ENCODE results near the gene DTX4. TPM values are rescaled to one million over a fixed set of nuclear protein-coding genes. Genes with fewer than 3 reads are reported as not detected.

Gene DTX4
- total RNA-seq, 1 experiment from 2014 or later = 7.6 TPM

GRCh38 chr11:59216641-59217564 is 45.0 kb downstream of the DTX4 start:
- no peaks in the 10 kb centered on the region for H4K20me1 ChIP-seq (ENCODE audit: insufficient read depth)
- RAD21 ChIA-PET (ENCODE audit: low non-redundant PET in 1 of 2, low total read pairs in 2 of 2, uncharacterized antibody in 2 of 2, unreplicated experiment in 2 of 2) = no interaction called here
- no peak for ATAC-seq

More at GRCh38 chr11:59216641-59217564, 45.0 kb downstream of the DTX4 start:
- TF ChIP-seq YY1 (IDR thresholded peaks at IDR 0.05; ENCODE audit: extremely low read depth, insufficient replicate concordance, low read depth, low read length) = no peak
- TF ChIP-seq EGR1 (IDR thresholded peaks at IDR 0.05; ENCODE audit: low read depth) = no peak
- no peak for TF ChIP-seq ZFX (IDR thresholded peaks at IDR 0.05)
- no peak for TF ChIP-seq POLR2A (IDR thresholded peaks at IDR 0.05; ENCODE audit: borderline replicate concordance, extremely low read depth, insufficient read depth, insufficient read length)
- no peak for TF ChIP-seq CTCF (IDR thresholded peaks at IDR 0.05 in 2 of 3, conservative IDR thresholded peaks at IDR 0.05 in 1 of 3; ENCODE audit: borderline replicate concordance in 1 of 3, insufficient read depth in 1 of 3, low read depth in 2 of 3, low read length in 2 of 3)
- no peak for TF ChIP-seq CEBPB (IDR thresholded peaks at IDR 0.05; ENCODE audit: low read depth)
- TF ChIP-seq EZH2phosphoT487 (IDR thresholded peaks at IDR 0.05; ENCODE audit: borderline replicate concordance) = no peak
- no peak for TF ChIP-seq POLR2AphosphoS5 (IDR thresholded peaks at IDR 0.05; ENCODE audit: low read depth, low read length)
- TF ChIP-seq SP1 (IDR thresholded peaks at IDR 0.05; ENCODE audit: low read depth) = no peak
- TF ChIP-seq ZBTB33 (IDR thresholded peaks at IDR 0.05; ENCODE audit: extremely low read depth, insufficient replicate concordance, low read length) = no peak
- Histone ChIP-seq H3K79me2 (ENCODE audit: insufficient read depth, low read length) (no peaks in the 10 kb centered on the region), H3K9me2 (ENCODE audit: insufficient read depth) (no peaks in the 10 kb centered on the region), H2AFZ (ENCODE audit: low read depth, low read length, poor library complexity, severe bottlenecking) (no peak overlapping the region), H3K27me3 (ENCODE audit: insufficient read depth, low read length) (0 out of 2 replicates have a peak, but pooled peaks cover 4% of the 10 kb centered on the region), H3K4me2 (ENCODE audit: low read length) (no peak overlapping the region), H3K9ac (ENCODE audit: low read length) (no peak overlapping the region), H3K4me3 (replicated peaks in 1 of 2; ENCODE audit: low read depth in 1 of 2, low read length in 2 of 2) (no peak overlapping the region), H3K36me3 (ENCODE audit: control insufficient read depth in 1 of 2, insufficient read depth in 2 of 2, low read length in 2 of 2) (no peaks in the 10 kb centered on the region), H3K27ac (ENCODE audit: low read depth, low read length) (no peak overlapping the region), H3K9me3 (ENCODE audit: control insufficient read depth in 1 of 2, insufficient read depth in 1 of 2, low read depth in 1 of 2, low read length in 2 of 2) (no peaks in the 10 kb centered on the region), H3K4me1 (ENCODE audit: control insufficient read depth in 1 of 2, insufficient read depth in 2 of 2, low read length in 2 of 2) (0 out of 4 replicates have a peak, but pooled peaks cover 0 to 3% of the 10 kb centered on the region in 2 experiments)
- POLR2A ChIA-PET = no interaction called here
- intact Hi-C loops (cut with micrococcal nuclease) = no loop called here
- no TSS peak for BruUV-seq (replicated peaks)
- no peak for DNase-seq (ENCODE audit: low read depth, low spot score)
- CTCF ChIA-PET = no interaction called here

All from HCT116 (cell line).